CD4-positive, alpha-beta T cell treated with Interleukin-15 for 4 hours (primary cell): ENCODE data around the gene SPTLC3.

Source experiments
- DNase-seq: peaks from one replicate; pipeline ENCODE4 v3.0.0-alpha.2; 2020; ENCODE audit warnings: low spot score

Gene SPTLC3

DNA sequence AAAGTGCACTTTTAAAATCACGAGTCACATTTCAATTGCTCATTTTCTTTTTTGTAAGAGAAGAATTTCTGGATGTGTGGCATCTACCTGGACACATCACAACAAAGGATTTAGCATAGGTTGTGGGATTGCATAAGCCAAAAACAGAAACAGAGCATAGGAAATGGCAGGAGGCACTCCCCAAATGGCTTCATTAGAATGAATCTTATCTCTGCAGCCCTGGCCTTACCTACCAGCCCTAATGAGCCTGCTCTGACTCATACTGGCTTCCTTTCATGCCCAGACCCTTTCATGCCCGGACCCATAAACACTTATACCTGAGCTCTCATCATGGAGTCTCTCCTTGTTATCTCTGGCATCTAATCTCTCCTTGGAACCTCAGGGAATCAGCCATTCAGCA is 23.9 kb upstream of the SPTLC3 start:
- DNase-seq = no peak

DNA sequence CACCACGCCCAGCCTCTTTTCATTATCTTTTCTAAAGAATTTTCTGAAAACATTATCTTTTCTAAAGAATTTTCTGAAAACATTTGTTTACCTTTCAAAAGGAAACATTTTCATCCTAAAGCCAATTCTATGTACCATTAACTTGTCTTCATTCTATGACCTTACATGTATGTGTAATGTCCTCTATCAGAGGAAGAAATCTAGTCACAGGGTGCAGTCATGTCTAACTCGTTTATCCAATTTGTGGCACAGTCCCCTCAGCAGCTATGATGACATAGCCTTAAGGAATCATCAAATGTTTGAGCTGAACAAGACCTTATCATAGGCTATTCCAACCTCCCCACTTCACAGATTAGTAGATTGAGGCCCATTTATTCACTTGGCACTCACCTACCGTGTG is 21.5 kb upstream of the SPTLC3 start:
- no peak for DNase-seq

DNA sequence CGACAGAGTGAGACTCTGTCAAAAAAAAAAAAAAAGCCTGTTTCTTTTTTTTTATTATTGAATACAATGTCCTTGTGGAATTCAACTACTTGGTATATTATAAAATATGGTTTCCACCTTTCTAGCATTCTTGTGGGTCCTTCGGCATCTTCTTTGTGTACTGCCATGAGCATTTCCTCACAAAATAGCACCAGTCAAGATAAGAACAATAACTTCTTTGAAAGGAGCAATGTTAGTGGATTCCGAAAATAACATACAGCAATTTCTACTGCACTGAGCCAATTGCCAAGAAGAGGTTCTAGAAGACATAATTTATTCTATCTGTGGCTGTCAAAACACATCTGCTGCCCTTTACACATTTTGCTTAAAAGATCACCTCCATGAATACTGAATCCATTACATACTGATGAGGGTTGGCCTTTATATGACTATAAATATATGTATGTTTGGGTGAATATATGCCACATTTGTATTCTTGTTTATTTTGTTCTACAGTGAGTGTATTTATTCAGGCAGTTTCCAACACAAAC is 19.1 kb upstream of the SPTLC3 start:
- no peak for DNase-seq

DNA sequence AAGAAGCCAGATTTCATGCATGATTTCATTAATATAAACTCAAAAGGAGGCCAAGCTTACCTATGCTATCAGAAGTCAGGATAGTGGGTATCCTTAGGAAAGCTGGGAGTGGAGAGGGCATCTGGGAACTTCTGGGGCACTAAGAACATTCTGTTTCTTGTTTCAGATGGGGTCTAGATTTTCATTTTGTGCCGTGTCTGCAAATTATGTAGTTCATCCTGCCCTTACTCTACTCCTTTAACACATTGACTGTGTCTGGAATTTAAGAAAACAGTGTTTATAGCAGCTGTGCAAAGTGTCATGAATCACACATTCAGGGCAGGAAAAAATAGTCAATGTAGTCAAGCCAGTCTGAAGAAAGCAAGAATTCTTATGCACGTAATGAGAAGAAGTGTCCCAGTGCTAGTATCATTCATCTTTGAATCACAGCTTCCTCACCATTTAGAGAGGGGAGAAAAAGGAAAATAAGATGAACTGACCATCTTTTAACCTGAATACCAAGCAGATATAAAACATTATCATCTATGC is 11.6 kb upstream of the SPTLC3 start:
- no peak for DNase-seq

DNA sequence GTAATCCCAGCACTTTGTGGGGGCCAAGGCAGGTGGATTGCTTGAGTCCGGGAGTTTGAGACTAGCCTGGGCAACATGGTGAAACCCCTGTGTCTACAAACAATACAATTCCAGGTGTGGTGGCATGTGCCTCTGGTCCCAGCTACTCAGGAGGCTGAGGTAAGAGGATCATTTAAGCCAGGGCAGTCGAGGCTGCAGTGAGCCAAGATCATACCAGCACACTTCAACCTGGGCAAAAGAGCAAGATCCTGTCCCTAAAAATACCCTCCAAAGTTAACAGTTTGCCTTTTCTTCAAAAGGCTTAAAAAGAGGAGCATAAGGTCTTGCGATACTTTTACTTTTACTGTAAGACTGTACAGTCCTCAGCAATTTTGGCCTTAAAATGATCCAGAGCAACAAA is 10.7 kb upstream of the SPTLC3 start:
- no peak for DNase-seq

DNA sequence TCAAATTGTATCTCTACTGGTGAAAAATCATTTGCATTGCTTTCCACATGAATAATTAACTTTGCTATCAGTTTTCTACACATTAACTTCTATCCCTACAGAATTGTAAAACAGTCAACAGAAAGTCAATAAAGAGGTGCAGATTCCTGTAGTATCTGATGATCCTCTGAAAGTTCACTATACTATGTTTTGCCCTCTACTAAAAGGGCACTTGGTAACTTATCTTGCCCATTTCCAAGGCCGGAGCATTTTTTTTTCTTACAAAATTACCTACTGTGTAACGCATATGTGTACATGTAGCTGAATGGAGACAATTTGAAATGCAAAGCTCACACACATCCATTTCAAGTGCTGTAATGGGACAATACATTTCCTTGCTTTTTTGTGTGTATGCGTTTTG is 9.6 kb upstream of the SPTLC3 start:
- no peak for DNase-seq

DNA sequence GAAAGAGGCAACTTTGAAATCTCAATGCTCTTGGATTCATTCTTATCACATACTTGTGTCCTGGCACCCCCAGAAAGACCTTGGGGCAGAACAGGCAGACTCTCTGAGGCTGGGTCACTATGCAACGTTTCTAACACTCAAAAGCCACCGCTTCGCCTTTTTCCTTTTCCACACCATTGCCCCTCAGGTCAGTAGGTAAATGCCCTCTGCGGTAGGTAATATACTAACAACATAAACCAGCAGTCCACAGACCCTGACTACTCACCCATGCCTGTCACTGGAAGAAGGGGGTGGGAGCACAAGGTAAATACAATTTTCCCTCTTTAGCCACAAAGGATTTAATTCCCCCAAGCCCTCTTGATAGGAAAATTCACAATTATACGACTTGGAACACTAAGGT is 6.5 kb upstream of the SPTLC3 start:
- no peak for DNase-seq

DNA sequence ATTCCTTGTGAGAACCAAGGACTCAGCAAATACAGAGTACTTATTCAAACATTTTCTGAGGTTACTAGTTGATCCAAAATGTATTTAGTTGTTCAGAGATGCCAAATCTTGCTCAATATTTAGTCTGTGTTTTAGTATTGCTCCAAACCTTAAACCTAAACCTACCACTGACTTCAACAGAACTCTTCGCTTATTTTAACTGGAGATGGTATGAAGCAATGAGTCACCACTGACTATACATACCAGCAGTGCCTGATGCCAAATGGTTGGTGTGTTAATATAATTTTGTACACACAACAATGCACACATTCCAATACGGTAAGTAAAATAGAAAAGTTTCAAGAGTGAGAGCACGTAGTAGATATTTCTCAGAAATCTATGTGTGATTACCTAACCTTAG is 1.9 kb upstream of the SPTLC3 start:
- DNase-seq = no peak

DNA sequence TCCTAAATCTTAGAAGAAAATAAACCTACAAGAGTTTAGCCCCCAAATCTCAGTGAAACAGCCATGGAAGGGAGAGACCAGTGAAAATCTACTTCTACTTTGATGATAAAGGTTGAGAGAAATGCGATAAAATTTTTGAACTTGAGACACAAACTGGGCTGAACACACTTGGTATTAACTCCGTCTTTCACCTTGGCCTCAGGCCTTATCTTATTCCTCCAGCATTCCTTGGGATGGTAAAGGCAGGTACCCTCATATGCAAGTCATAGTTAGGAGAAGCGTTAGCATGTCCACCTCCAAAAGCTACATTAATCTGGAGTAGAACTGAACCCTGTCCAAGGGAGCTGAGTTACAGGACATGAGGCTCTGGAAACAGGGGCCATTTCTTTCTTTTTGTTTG is 1.2 kb upstream of the SPTLC3 start:
- no peak for DNase-seq

DNA sequence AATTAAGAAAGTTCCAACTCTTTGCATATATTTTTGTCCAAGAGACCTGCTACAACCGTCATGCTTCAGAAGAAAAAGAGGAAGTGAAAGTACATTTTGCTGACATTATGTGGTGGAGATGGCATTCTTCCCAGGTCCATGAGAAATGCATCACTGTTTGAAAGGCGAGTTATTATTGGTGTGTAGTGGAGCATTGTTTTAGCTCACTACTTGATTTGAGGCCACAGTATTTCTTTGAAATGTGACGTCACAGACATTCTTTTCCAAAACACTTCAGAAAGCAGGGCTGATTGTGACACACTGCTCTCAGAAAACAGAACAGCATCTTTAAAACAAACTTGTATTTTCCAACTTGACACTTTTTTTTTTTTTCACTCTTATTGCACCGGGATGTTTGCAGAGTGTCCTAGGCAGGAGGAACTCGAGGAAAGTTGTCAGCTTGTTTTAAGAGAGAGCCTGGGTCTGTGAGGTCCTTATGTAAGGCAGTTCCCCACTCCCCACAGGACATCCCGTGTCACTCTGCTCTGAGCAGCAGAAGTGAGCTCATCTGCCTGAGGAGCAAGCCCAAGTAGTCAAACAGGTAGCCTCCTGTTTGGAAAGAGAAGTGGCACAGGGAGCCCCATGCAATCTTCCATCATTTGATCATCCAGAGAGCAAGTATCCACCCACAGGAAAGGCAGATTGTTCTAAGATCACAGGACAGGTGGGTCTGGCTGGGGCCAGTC is 1.1 kb downstream of the SPTLC3 start:
- peak; percentile 4 for DNase-seq

DNA sequence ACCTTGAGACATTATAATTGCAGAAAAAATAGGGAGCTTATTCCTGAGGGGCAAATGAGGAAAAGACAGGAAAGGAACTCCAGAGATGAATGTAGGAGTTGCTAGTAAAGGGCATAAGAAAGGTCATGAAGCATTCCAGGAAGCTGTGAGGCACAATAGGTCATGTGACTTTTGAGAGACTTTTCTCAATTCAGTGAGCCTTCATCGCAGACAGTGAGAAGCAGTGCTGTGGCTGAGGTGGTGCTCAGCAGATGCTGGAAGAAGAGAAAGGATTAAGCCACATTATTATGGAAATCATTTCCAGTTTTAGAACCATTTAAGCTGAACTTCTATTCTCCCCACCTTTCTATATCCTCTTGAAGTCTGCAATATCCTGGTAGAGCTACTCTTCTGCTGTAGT is 4.1 kb downstream of the SPTLC3 start:
- DNase-seq = no peak

DNA sequence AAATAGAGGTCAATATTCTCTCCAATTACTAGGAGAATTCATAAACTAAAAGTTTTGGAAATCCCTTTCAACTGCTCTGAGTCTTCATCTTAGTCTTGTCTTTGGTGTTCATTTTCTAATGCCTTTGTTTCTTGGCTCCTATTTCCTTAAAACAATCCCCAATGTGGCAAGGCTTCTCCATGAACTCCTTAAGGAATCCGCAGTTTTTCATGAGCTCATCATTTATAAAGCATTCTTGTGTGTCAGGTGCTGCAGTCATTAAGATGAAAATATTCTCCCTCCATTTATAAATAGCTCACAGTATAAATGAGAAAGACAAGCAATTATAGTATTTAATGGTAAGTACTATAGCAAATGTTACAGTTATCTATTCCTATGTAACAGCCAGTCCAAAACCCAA is 4.6 kb downstream of the SPTLC3 start:
- DNase-seq = no peak

DNA sequence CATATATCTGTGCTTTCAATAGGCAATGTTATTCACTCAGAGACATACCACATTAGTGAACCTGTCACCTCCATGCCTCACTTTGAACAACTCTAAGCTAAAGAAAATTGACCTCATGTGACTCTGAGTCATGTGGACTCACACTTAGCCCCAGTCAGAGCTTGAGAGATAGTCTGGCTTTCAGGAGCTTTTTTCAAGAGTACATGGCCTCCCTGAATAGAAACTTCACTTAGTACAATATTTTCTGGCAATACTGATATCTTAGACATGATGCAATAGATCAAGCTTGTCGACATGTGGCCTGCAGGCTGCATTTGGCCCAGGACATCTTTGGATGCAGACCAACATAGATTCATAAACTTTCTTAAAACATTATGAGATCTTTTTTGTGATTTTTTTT is 8.5 kb downstream of the SPTLC3 start:
- DNase-seq = no peak

DNA sequence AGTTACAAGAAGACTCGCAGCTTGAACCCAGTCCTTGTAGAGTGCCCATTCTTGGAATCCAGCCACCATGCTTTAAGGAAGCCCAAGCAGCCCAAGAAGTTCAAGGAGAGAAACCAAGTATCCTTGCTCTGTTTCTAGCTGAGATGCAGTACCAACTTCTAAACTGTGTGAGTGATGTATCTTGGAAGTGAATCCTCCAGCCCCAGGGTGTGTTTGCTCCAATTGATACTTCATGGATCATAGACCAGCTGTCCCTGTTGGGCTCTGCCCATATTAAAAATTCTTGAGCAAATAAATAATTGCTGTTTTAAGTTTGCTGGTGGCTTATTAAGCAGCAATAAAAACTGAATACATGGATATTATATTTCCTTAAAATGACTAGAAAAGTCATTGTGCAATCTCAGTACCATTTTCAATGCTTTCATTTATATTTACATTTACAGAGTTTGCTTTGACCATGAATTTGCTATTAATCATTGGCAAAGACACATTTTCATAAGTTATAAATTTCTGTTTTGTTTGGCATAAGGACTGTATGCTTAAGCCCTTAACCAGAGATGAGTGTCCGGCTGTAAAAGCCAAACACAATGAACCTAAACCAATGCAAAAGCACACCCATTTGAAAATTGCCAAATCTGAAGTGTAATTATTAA is 9.2 kb downstream of the SPTLC3 start:
- DNase-seq = no peak

DNA sequence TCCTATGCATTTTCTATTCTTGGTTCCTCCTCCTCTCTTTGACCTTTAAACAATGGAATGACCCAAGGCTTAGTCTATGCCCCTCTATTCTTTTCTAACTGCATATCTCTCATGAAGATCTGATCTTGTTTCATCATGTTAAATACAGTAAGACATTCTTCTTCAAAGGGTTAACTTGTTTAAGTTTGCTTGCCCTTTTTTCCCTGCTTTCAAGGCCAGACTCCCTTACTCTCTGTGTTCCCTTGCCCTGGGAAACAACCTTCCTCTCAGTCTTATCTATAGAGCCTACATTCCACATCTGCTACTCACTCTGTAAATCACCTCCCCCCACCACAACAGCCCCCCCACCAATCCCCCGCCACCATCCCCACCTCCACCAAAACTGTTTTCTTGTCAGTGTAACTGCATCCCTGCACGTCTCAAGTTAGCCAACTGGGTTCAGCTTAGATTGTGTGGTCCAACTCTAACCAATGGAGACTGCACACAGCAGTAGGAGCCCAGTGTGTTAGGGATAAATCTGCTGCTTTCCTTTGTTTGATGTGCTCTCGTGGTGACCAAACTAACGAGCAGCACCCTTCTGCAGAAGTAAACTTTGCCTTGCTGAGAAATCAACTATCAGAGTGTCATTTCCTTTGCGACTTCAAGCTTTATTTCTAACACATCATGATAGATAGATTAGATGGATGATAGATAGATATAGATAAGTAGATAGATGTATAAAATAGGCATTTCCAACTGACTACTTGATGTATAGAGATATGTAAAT is 12.6 kb downstream of the SPTLC3 start:
- DNase-seq = no peak

DNA sequence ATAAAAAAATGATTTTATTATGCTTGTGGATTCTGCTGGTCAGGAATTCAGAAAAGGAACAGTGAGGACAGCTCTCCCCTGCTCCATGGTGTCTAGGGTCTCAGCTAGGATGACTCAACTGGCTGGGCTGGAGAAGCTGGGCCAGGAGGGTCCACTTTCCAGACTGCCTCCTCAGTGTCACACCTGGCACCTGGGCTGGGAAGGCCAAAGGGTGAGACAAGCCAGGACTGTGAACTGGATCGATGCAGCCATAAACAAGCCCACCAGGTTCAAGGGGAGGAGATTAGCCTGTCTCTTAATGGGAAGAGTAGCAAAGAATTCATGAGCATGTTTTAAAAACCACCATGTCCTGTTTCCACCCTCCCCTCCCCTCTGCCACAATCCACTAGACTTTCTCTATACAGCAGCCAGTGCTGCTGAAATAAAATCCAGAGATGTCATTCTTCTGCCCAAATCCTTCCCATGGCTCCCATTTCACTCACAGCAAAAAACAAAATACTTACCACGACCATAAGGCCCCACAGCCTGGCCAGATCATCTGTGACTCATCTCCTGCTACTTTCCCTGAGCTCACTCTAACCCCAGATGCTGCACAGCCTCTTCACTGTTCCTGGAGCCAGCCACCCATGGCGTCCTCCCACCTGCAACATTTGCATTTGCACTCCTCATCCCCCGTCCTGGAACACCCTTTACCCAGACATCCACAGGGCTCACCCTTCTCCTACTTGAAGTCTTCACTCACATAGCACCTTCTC is 13.8 kb downstream of the SPTLC3 start:
- DNase-seq = no peak

DNA sequence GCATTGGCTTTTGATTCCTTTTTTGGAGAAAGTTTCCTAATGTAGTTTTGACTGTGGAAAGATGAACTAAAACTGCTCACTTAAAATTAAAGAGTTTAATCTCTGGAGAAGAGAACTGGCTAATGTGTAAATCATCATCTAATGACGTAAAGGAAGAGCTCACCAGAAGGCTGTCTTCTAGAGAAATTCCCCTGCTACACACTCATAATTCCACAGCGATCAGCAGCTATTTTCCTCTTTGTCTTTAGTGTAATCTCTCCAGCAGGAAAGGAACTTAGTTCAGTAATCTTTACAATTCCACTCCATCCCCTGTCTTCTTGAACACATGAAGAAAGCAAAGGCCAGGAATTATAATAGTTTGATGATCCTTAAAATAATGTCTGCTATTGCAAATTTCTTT is 15.8 kb downstream of the SPTLC3 start:
- DNase-seq = no peak

DNA sequence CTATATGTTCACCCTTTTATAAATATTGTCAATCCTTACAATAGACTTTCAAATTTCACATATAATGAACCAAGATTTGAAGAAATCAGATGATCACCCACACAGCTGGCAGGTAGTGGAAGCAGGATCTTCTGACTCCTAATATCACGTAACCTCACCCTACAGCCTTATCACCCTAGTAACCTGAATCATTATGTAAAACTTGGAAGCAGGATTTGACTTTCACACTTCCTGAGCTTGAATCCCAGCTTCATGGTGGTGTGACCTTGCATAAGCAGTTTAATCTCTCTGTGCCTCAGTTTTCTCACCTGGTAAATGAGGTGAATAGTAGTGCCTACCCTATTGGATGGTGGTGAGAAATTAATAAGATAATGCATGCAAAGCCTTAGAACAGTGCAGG is 16.4 kb downstream of the SPTLC3 start:
- DNase-seq = no peak

DNA sequence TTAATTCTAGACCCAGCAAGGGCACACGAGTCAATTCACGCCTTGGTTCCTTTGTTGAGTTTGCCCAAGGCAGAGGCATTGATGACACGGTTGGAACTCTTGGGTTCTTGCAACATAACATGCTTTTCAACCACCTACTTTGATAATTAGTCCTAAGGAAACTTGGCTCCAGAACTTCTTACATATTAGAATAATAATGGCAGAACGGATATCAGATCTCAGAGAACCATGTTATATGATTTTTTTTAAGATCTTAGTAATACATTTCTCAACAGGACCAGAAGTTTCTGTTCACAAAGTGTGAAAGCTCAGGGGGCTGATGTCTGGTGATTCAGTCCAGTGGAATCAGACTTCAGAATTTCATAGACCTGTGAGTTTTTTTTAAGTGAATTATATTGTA is 19.2 kb downstream of the SPTLC3 start:
- DNase-seq = no peak

DNA sequence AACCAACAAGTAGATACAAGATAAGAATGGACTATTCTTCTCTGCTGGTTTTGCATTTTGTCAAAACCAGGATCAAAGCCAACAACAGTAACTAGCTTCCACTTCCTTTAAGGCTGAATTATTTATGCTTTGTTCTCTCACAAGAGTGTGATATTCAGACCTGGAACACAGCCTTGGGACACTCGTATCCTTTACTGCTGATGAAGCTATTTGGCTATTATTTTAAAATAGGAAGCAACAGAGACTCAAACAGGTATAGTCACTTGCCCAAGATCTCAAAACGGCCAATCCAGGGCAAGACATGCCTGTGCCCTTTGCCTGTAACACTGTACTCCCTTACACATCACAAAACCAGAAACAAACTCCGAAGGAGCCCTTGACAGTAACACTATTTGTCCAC is 19.9 kb downstream of the SPTLC3 start:
- DNase-seq = no peak

DNA sequence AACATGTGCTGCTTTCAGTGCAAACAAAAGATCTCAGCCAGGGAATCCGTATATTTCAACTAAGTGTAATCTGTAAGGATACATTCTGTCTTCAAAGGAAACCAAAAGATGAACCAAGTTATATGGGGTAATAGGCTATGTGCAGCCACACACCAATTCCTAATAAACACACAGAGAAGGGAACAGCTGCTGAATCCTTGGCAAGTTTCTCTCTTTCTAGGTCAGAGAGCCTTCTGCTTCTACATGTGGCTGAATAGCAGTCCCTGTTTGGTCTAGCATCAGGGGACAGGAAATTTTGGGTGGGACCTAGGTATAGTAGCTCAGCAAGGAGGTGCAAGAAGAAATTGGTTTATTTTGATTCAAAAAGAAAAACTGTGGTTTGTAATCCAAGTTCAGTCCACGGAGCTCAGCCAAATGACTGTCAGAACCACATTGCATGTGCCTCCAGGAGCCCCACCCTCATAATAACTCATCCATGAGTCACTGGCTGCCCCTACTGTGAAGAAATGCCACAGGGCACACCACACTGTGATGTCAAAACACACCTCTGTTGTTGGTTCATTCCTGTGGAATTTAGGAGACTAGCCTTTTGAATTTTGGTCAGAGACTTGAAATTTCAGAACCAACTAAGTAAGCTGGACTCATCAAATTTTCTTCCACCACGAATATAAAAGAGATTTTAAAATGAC is 21.1 kb downstream of the SPTLC3 start:
- DNase-seq = no peak

DNA sequence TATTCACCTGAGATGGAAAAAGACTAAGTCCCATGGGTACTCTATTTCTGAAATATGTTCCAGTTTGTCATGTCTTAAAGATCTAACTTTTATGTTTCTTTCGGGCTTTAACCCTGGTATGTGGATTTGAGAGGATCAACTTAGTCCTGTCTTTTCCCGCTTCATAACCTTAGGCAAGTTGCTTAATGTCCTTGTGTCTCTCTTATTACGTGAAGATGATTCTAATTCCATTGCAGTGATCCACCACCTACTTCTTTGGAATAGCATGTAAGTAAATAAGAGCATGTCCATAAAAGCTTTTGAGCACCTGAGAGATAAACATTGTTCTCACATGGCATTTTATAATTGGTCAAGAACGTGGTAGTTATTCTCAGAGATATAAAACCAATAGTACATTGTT is 23.0 kb downstream of the SPTLC3 start:
- DNase-seq = no peak
